Right lobe of liver (tissue), 6 donors: ENCODE results near the gene SLC18A3. TPM values are rescaled to one million over a fixed set of nuclear protein-coding genes. Genes with fewer than 3 reads are reported as not detected.

ENCODE experiments used
- ATAC-seq, 4 donors: fragments of 200-7000 bp; cut with Tn5 transposase; one replicate each; pipeline ENCODE4 v1.9.1; 2020; ENCODE audit warnings: mild to moderate bottlenecking in 4 of 4, moderate library complexity in 4 of 4
- DNase-seq, 3 donors: peaks; one replicate each; pipeline ENCODE4 v3.0.0-alpha.2; 2020
- H3K27ac ChIP-seq, 3 donors: fragments of 200-600 bp; one replicate each; pipeline ENCODE4 v1.8.0; 2022
- H3K27me3 ChIP-seq, 2 donors: fragments of 200-600 bp; one replicate each; pipeline ENCODE4 v1.8.0; 2022
- H3K36me3 ChIP-seq, 4 donors: fragments of 200-600 bp; sonication (generic) in 1 of 4; one replicate each; pipeline versions ENCODE4 v1.5.1 to v1.8.0; 2017 to 2022; ENCODE audit warnings: control low read depth in 1 of 4
- H3K4me1 ChIP-seq, 4 donors: fragments of 200-600 bp; sonication (generic) in 1 of 4; one replicate each; pipeline versions ENCODE4 v1.5.1 to v1.8.0; 2017 to 2022; ENCODE audit warnings: control low read depth in 1 of 4
- H3K4me3 ChIP-seq, 3 donors: fragments of 200-600 bp; one replicate each; pipeline ENCODE4 v1.8.0; 2022
- H3K9me3 ChIP-seq, 4 donors: fragments of 200-600 bp; sonication (generic) in 1 of 4; one replicate each; pipeline versions ENCODE4 v1.5.1 to v1.8.0; 2017 to 2022; ENCODE audit warnings: control low read depth in 1 of 4
- CTCF ChIP-seq, 4 donors: fragments of 200-600 bp in 3 of 4; fragments of 450-650 bp in 1 of 4; IDR thresholded peaks; one replicate each; pipeline versions ENCODE4 v1.5.1 to v1.8.0; 2016 to 2022; ENCODE audit warnings: antibody characterized with exemption in 4 of 4, mild to moderate bottlenecking in 2 of 4
- POLR2A ChIP-seq: fragments of 450-650 bp; IDR thresholded peaks from one replicate; pipeline ENCODE4 v1.6.1; 2017; ENCODE audit warnings: antibody characterized with exemption, mild to moderate bottlenecking
- WGBS: methylation state at CpG from one replicate; pipeline ENCODE4 v1.1.6; 2018; ENCODE audit warnings: low coverage, low lambda C conversion rate; ENCODE audit not compliant: insufficient coverage; ENCODE audit errors: missing lambda C conversion rate; 5-methylcytosine and 5-hydroxymethylcytosine counted together
- intact Hi-C, 2 donors: fragments of 100-400 bp; cut with DNase I; formaldehyde crosslinking; loops; one replicate each; pipeline versions ENCODE4 v1.11.2 to v1.14.1; 2022
- total RNA-seq, 6 experiments: library from RNA; depleted of rRNA in 2 of 6; stranded (reverse); fragments of >200 nt in 2 of 6; fragmentation: NEBNext Ultra II Directional in 3 of 6; extraction: Animal tissue kit (Norgen Biotek cat#: 25700) in 3 of 6; gene quantifications; one replicate each; pipeline versions ENCODE4 v1.1.0 to v1.2.4, GENCODE V29; 2016 to 2023
- donor health status: DM: no; HTN: yes; CAD: no.
- donor health status: DM: no; HTN: no; CAD: no.
- donor health status: DM: no; HTN: no; CAD: no.
- donor health status: DM: no; HTN: yes; CAD: no.
- donor health status: DM: no; HTN: yes; CAD: no.

The SLC18A3 gene
- total RNA-seq, 6 experiments from 2014 or later: not detected

GRCh38 chr10:49575489-49576072, 34.5 kb upstream of the SLC18A3 start:
- 77% methylated on average over 11 of the region's 11 CpGs for WGBS
- no peak for DNase-seq
- intact Hi-C loops: no loop called here
- no peaks in the 10 kb centered on the region for H3K9me3 ChIP-seq
- no peaks in the 10 kb centered on the region for H3K36me3 ChIP-seq
- H3K4me1 ChIP-seq: no peaks in the 10 kb centered on the region
- no peak overlapping the region for H3K27ac ChIP-seq
- no peak for TF ChIP-seq CTCF (IDR thresholded peaks at IDR 0.05)
- TF ChIP-seq POLR2A: no peak
- no peak for ATAC-seq
- H3K4me3 ChIP-seq: no peak overlapping the region
- no peaks in the 10 kb centered on the region for H3K27me3 ChIP-seq

GRCh38 chr10:49577182-49577925, 32.8 kb upstream of the SLC18A3 start:
- Histone ChIP-seq H3K4me3 (no peak overlapping the region), H3K36me3 (no peaks in the 10 kb centered on the region), H3K27me3 (no peaks in the 10 kb centered on the region), H3K9me3 (no peaks in the 10 kb centered on the region), H3K4me1 (no peaks in the 10 kb centered on the region), H3K27ac (no peak overlapping the region)
- TF ChIP-seq POLR2A (no peak), CTCF (IDR thresholded peaks at IDR 0.05) (no peak)
- intact Hi-C loops: no loop called here
- 40% methylated on average over 2 of the region's 2 CpGs for whole genome bisulfite sequencing
- no peak for ATAC-seq
- DNase-seq: no peak

DNA sequence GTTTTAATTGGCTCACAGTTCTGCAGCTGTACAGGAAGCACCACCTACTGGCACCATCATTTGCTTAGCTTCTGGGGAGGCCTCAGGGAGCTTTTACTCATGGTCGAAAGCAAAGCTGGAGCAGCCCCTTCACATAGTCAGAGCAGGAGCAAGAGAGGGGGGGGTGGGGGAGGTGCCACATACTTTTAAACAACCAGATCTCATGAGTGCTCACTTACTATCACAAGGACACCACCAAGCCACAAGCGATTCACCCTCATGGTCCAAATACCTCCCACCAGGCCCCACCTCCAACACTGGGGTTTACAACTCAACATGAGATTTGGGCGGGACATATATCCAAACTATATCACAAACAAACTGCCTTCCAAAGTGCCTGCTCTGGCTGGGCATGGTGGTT, 31.7 kb upstream of the SLC18A3 start:
- intact Hi-C loops: no loop called here

DNA sequence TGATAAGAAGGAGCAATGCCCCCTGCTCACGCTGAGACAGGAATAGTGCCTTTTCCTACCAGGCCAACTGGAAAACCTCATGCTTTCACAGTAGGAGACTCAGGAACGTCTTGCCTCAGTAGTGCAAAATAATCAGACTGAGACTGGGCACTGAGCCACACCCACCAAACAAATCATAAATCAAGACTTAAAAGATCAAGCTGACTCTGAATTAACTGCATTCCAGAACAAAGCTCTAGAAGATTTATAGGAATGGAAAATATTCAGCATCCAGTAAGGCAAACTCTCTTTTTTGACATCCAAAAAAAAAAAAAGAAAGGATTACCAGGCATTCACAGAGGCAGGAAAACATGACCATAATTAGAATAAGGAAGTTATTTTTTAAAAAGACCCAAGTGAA, 30.5 kb upstream of the SLC18A3 start:
- Histone ChIP-seq H3K27me3 (no peaks in the 10 kb centered on the region), H3K4me1 (no peaks in the 10 kb centered on the region), H3K36me3 (no peaks in the 10 kb centered on the region), H3K4me3 (no peak overlapping the region), H3K27ac (no peak overlapping the region), H3K9me3 (no peaks in the 10 kb centered on the region)
- DNase-seq (no peak), ATAC-seq (no peak)
- no peak for TF ChIP-seq CTCF (IDR thresholded peaks at IDR 0.05)
- TF ChIP-seq POLR2A: no peak
- intact Hi-C loops: no loop called here
- 46% methylated on average over 2 of the region's 2 CpGs for WGBS

More for the DNA sequence above, 31.7 kb upstream of the SLC18A3 start:
- Histone ChIP-seq H3K27me3 (no peaks in the 10 kb centered on the region), H3K9me3 (no peaks in the 10 kb centered on the region), H3K27ac (no peak overlapping the region), H3K4me1 (no peaks in the 10 kb centered on the region), H3K4me3 (no peak overlapping the region), H3K36me3 (no peaks in the 10 kb centered on the region)
- ATAC-seq (no peak), DNase-seq (no peak)
- 50% methylated on average over 2 of the region's 3 CpGs for WGBS
- no peak for TF ChIP-seq POLR2A
- TF ChIP-seq CTCF (IDR thresholded peaks at IDR 0.05): no peak
